ENCODE data around the gene ZFAND6.
A peak's percentile ranks its signal among the peaks of the same experiment; 100 is the strongest.

Gene ZFAND6

DNA sequence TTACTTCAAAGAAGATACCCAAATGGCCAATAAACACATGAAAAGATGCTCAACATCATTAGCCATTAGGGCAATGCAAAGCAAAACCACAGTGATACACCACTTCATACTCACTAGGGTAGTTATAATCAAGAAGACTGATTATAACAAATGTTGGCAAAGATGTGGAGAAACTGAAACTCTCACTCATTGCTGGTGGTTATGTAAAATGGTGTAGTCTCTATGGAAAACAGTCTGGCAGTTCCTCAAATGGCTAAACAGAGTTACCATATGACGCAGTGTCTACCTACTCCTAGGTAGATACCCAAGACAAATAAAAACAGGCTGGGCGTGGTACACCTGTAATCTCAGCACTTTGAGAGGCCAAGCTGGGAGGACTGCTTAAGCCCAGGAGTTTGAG, 3.5 kb upstream of the ZFAND6 start:
- Histone ChIP-seq H3K79me2 (ENCODE audit: insufficient read depth, low read length) (peaks cover 10% of the 10 kb centered on the region), H3K4me3 (ENCODE audit: low read depth, low read length, poor library complexity, severe bottlenecking) (no peak overlapping the region), H3K9me2 (ENCODE audit: low read depth, low read length) (no peaks in the 10 kb centered on the region), H3K27ac (ENCODE audit: low read depth, low read length, poor library complexity, severe bottlenecking) (no peak overlapping the region), H4K20me1 (ENCODE audit: insufficient read depth, low read length) (no peaks in the 10 kb centered on the region), H3K36me3 (ENCODE audit: insufficient read depth, low read length) (no peaks in the 10 kb centered on the region), H3K27me3 (ENCODE audit: insufficient read depth, low read length) (no peaks in the 10 kb centered on the region), H3K4me2 (ENCODE audit: low read length) (no peak overlapping the region), H3K9me3 (ENCODE audit: low read length) (no peaks in the 10 kb centered on the region), H2AFZ (ENCODE audit: low read length) (no peak overlapping the region), H3K9ac (ENCODE audit: low read length) (no peak overlapping the region), H3K4me1 (ENCODE audit: insufficient read depth, low read length, severe bottlenecking) (peaks cover 26% of the 10 kb centered on the region), H3F3A (ENCODE audit: insufficient read depth, low read length) (no peaks in the 10 kb centered on the region)
- TF ChIP-seq EZH2 (IDR thresholded peaks at IDR 0.05; ENCODE audit: borderline replicate concordance, low read length), result no peak
- TF ChIP-seq, protein P1, sequence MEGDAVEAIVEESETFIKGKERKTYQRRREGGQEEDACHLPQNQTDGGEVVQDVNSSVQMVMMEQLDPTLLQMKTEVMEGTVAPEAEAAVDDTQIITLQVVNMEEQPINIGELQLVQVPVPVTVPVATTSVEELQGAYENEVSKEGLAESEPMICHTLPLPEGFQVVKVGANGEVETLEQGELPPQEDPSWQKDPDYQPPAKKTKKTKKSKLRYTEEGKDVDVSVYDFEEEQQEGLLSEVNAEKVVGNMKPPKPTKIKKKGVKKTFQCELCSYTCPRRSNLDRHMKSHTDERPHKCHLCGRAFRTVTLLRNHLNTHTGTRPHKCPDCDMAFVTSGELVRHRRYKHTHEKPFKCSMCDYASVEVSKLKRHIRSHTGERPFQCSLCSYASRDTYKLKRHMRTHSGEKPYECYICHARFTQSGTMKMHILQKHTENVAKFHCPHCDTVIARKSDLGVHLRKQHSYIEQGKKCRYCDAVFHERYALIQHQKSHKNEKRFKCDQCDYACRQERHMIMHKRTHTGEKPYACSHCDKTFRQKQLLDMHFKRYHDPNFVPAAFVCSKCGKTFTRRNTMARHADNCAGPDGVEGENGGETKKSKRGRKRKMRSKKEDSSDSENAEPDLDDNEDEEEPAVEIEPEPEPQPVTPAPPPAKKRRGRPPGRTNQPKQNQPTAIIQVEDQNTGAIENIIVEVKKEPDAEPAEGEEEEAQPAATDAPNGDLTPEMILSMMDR (IDR thresholded peaks at IDR 0.05; ENCODE audit: low read length), result no peak

DNA sequence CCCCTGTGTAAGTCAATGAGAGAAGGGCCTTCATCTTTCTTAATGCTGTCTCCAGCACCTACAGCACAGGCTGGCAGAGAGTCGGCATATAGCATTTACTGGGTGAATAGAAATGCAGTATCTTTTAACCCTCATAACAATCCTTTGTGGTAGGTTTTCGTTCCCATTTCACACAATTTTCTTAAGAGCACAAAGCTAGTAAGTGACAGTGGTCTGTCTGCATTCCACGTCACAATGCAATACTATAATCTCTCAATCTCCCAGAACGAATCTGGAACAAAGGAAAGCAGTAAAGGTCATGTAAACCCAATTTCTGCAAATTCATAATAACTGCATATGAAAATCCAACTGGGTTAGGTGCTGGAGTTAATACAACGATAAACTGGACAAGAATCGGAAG, 1.4 kb upstream of the ZFAND6 start:
- Histone ChIP-seq H3K27ac (ENCODE audit: low read depth, low read length, poor library complexity, severe bottlenecking) (no peak overlapping the region), H3F3A (ENCODE audit: insufficient read depth, low read length) (peaks cover 4% of the 10 kb centered on the region; the same call in 1 of the 2 replicates), H4K20me1 (ENCODE audit: insufficient read depth, low read length) (no peaks in the 10 kb centered on the region), H3K9me3 (ENCODE audit: low read length) (no peaks in the 10 kb centered on the region), H3K9me2 (ENCODE audit: low read depth, low read length) (no peaks in the 10 kb centered on the region), H3K79me2 (ENCODE audit: insufficient read depth, low read length) (peaks cover 31% of the 10 kb centered on the region), H3K36me3 (ENCODE audit: insufficient read depth, low read length) (no peaks in the 10 kb centered on the region), H3K4me2 (ENCODE audit: low read length) (no peak overlapping the region), H3K4me3 (ENCODE audit: low read depth, low read length, poor library complexity, severe bottlenecking) (no peak overlapping the region), H3K9ac (ENCODE audit: low read length) (no peak overlapping the region), H2AFZ (ENCODE audit: low read length) (no peak overlapping the region), H3K4me1 (ENCODE audit: insufficient read depth, low read length, severe bottlenecking) (peaks cover 29% of the 10 kb centered on the region), H3K27me3 (ENCODE audit: insufficient read depth, low read length) (no peaks in the 10 kb centered on the region)
- TF ChIP-seq, protein P1 (IDR thresholded peaks at IDR 0.05; ENCODE audit: low read length), result no peak
- no peak for TF ChIP-seq EZH2 (IDR thresholded peaks at IDR 0.05; ENCODE audit: borderline replicate concordance, low read length)

DNA sequence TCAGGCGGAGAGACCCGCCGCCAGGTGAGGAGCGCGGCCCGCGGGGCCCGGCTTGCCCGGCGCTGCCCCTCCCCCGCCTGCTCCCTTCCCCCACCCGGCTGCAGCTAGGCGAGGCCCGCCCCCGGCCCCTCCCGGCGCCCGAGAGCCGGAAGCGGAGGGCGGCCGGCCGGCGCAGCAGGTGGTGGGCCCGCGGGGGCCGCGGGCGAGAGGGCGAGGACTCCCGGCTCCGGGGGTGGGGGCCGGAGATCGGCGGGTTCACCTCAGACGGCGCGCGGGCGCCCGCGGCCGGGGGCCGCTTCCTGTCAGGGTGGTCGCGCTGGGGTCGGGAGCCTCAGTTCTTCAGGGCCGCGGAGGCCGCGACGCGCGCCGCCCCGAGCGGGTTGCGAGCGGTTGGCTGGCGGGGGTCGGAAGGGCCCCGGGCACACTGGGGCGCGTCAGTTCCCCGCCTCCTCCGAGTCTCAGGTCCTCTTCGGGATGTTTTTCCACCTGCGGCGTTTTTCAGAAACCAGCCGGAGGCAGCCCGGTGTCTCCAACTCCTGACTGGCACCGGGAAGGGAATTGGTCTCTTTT, 395 bp downstream of the ZFAND6 start:
- Histone ChIP-seq H3K9me2 (ENCODE audit: low read depth, low read length) (no peaks in the 10 kb centered on the region), H3K4me2 (ENCODE audit: low read length) (peak overlapping the region; percentile 73), H3K9ac (ENCODE audit: low read length) (peak overlapping the region; percentile 90), H2AFZ (ENCODE audit: low read length) (no peak overlapping the region), H3K4me1 (ENCODE audit: insufficient read depth, low read length, severe bottlenecking) (peaks cover 46% of the 10 kb centered on the region), H3K27ac (ENCODE audit: low read depth, low read length, poor library complexity, severe bottlenecking) (peak overlapping the region; percentile 86), H3K9me3 (ENCODE audit: low read length) (no peaks in the 10 kb centered on the region), H3K36me3 (ENCODE audit: insufficient read depth, low read length) (no peaks in the 10 kb centered on the region), H3F3A (ENCODE audit: insufficient read depth, low read length) (peaks cover 5% of the 10 kb centered on the region; the same call in 1 of the 2 replicates), H3K4me3 (ENCODE audit: low read depth, low read length, poor library complexity, severe bottlenecking) (peak overlapping the region; percentile 84), H4K20me1 (ENCODE audit: insufficient read depth, low read length) (no peaks in the 10 kb centered on the region), H3K27me3 (ENCODE audit: insufficient read depth, low read length) (no peaks in the 10 kb centered on the region), H3K79me2 (ENCODE audit: insufficient read depth, low read length) (peaks cover 49% of the 10 kb centered on the region)
- TF ChIP-seq, protein P1 (IDR thresholded peaks at IDR 0.05; ENCODE audit: low read length), result no peak
- no peak for TF ChIP-seq EZH2 (IDR thresholded peaks at IDR 0.05; ENCODE audit: borderline replicate concordance, low read length)

All from OCI-LY1 (cell line).